ENCODE results near the gene ASMTL.
"Not testable (repeated sequence)": the region's sequence is repeated elsewhere in the genome, so short reads cannot be mapped to it uniquely, and the experiment has no call there.

Gene ASMTL

DNA sequence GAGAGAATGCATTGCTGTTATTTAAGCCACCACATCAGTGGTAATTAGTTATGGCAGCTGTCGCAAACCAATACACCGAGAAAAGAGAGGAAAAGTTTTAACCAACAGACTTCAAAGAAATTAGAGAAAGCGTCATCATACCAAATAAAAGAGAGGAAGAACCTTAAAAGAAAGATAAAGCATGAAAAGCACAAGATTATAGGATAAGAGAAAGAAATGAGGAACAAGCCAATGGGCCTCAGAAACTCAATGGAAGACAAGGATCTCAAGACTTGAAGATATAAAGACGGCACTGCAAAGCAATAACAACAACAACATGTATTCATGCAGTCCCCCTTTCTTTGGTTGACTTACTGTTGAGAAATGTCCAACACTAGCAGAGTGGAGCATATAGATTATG, 22.8 kb upstream of the ASMTL start:
- no peak overlapping the region for H3K27ac ChIP-seq (ENCODE audit: poor library complexity, severe bottlenecking)
- ATAC-seq (ENCODE audit: low read depth) (no peak), DNase-seq (ENCODE audit: low spot score) (no peak)
- no peak overlapping the region for H3K4me3 ChIP-seq (ENCODE audit: severe bottlenecking)
- no peaks in the 10 kb centered on the region for H3K36me3 ChIP-seq (ENCODE audit: low read depth)
- H3K4me1 ChIP-seq (ENCODE audit: insufficient read depth, poor library complexity, severe bottlenecking): no peaks in the 10 kb centered on the region
- TF ChIP-seq CTCF (IDR thresholded peaks at IDR 0.05; ENCODE audit: poor library complexity, severe bottlenecking): no peak
- H3K9me3 ChIP-seq (ENCODE audit: severe bottlenecking): peaks cover 4% of the 10 kb centered on the region
- no peaks in the 10 kb centered on the region for H3K27me3 ChIP-seq (ENCODE audit: insufficient read depth, poor library complexity, severe bottlenecking)

DNA sequence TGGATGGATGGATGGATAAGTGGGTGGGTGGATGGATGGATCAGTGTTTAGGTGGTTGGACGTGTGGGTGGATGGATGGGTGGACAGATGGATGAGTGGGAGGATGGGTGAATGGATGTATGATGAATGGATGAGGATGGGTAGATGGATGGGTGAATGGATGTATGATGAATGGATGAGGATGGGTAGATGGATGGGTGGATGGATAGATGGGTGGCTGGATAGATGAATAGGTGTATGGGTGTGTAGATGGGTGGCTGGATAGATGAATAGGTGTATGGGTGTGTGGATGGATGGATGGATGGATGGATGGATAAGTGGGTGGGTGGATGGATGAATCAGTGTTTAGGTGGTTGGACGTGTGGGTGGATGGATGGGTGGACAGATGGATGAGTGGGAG, 21.9 kb upstream of the ASMTL start:
- not testable (repeated sequence) for H3K27me3 ChIP-seq (ENCODE audit: insufficient read depth, poor library complexity, severe bottlenecking); H3K36me3 ChIP-seq (ENCODE audit: low read depth); H3K27ac ChIP-seq (ENCODE audit: poor library complexity, severe bottlenecking); H3K4me3 ChIP-seq (ENCODE audit: severe bottlenecking); H3K4me1 ChIP-seq (ENCODE audit: insufficient read depth, poor library complexity, severe bottlenecking); H3K9me3 ChIP-seq (ENCODE audit: severe bottlenecking); ATAC-seq (ENCODE audit: low read depth); DNase-seq (ENCODE audit: low spot score)

- H3K9me3 ChIP-seq (ENCODE audit: severe bottlenecking): no peaks in the 10 kb centered on the region
- no peak overlapping the region for H3K4me3 ChIP-seq (ENCODE audit: severe bottlenecking)
- no peaks in the 10 kb centered on the region for H3K4me1 ChIP-seq (ENCODE audit: insufficient read depth, poor library complexity, severe bottlenecking)
- peaks cover 4% of the 10 kb centered on the region for H3K27me3 ChIP-seq (ENCODE audit: insufficient read depth, poor library complexity, severe bottlenecking)
- no peak for TF ChIP-seq CTCF (IDR thresholded peaks at IDR 0.05; ENCODE audit: poor library complexity, severe bottlenecking)
- ATAC-seq (ENCODE audit: low read depth): no peak
- no peaks in the 10 kb centered on the region for H3K36me3 ChIP-seq (ENCODE audit: low read depth)
- no peak for DNase-seq (ENCODE audit: low spot score)
- no peak overlapping the region for H3K27ac ChIP-seq (ENCODE audit: poor library complexity, severe bottlenecking)
Measured at GRCh38 chrX:1472975-1473374, 20.3 kb upstream of the ASMTL start.

- Histone ChIP-seq H3K27ac (ENCODE audit: poor library complexity, severe bottlenecking) (no peak overlapping the region), H3K4me1 (ENCODE audit: insufficient read depth, poor library complexity, severe bottlenecking) (no peaks in the 10 kb centered on the region), H3K4me3 (ENCODE audit: severe bottlenecking) (no peak overlapping the region), H3K9me3 (ENCODE audit: severe bottlenecking) (no peaks in the 10 kb centered on the region), H3K36me3 (ENCODE audit: low read depth) (no peaks in the 10 kb centered on the region), H3K27me3 (ENCODE audit: insufficient read depth, poor library complexity, severe bottlenecking) (peaks cover 48% of the 10 kb centered on the region)
- no peak for TF ChIP-seq CTCF (IDR thresholded peaks at IDR 0.05; ENCODE audit: poor library complexity, severe bottlenecking)
- DNase-seq (ENCODE audit: low spot score) (no peak), ATAC-seq (ENCODE audit: low read depth) (peak; percentile 90)
Measured at GRCh38 chrX:1468250-1468772, 15.6 kb upstream of the ASMTL start.

- TF ChIP-seq CTCF (IDR thresholded peaks at IDR 0.05; ENCODE audit: poor library complexity, severe bottlenecking): no peak
- DNase-seq (ENCODE audit: low spot score) (peak; percentile 52), ATAC-seq (ENCODE audit: low read depth) (no peak)
- Histone ChIP-seq H3K27ac (ENCODE audit: poor library complexity, severe bottlenecking) (no peak overlapping the region), H3K4me1 (ENCODE audit: insufficient read depth, poor library complexity, severe bottlenecking) (no peaks in the 10 kb centered on the region), H3K27me3 (ENCODE audit: insufficient read depth, poor library complexity, severe bottlenecking) (peaks cover 48% of the 10 kb centered on the region), H3K9me3 (ENCODE audit: severe bottlenecking) (no peaks in the 10 kb centered on the region), H3K4me3 (ENCODE audit: severe bottlenecking) (no peak overlapping the region), H3K36me3 (ENCODE audit: low read depth) (no peaks in the 10 kb centered on the region)
Measured at GRCh38 chrX:1466971-1467561, 14.4 kb upstream of the ASMTL start.
